GM12874 (cell line): ENCODE results near the gene ADAM17.

Source experiments
- TF ChIP-seq, protein P1 (sequence below): IDR thresholded peaks from 2 replicates; pipeline ENCODE4 v1.5.1; 2011; ENCODE audit warnings: low read depth, mild to moderate bottlenecking, control low read depth, low read length, moderate library complexity; ENCODE audit not compliant: insufficient read depth

ADAM17 gene

DNA sequence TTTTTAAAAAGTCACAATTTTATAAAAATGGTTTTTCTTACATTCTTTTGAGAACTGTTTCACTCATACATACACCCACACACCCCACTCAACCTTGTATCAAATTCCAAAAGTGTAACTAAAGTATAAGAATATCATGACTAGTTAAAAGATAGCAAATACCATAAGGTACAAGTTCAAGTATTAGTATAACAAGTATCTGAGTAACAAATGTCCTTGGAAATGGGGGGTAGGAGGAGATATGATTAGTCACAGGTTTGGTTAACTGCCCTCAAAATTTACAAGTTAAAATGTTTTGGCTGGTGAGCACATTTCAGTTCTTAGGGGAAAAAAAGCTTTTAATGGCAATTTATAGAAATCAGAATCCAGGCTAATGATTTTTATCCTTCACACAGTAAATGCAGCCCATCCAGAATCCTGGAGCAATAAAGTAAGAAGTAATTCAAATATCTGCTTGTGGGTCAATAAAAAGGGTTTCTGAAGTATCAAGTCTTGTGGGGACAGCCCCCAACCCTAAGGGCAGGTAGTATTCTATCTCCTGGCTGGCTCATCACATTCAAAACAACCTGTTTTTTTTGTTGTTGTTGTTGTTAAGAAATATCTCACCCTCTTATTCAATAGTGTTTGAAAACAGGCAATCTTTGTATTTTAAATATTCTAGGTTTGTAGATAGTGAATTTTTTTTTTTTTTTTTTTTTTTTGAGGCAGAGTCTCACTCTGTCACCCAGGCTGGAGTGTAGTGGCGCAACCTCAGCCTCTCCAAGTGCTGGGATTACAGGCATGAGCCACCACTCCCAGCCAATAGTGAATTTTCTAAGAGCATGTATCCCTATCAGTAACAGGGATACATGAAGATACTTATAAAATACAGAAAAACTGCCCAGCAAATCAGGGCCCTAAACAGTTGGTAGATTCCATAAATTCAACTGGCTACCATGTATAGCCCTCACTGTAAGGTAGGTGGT is 66.8 kb downstream of the ADAM17 start:
- TF ChIP-seq, protein P1, sequence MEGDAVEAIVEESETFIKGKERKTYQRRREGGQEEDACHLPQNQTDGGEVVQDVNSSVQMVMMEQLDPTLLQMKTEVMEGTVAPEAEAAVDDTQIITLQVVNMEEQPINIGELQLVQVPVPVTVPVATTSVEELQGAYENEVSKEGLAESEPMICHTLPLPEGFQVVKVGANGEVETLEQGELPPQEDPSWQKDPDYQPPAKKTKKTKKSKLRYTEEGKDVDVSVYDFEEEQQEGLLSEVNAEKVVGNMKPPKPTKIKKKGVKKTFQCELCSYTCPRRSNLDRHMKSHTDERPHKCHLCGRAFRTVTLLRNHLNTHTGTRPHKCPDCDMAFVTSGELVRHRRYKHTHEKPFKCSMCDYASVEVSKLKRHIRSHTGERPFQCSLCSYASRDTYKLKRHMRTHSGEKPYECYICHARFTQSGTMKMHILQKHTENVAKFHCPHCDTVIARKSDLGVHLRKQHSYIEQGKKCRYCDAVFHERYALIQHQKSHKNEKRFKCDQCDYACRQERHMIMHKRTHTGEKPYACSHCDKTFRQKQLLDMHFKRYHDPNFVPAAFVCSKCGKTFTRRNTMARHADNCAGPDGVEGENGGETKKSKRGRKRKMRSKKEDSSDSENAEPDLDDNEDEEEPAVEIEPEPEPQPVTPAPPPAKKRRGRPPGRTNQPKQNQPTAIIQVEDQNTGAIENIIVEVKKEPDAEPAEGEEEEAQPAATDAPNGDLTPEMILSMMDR, result no peak

DNA sequence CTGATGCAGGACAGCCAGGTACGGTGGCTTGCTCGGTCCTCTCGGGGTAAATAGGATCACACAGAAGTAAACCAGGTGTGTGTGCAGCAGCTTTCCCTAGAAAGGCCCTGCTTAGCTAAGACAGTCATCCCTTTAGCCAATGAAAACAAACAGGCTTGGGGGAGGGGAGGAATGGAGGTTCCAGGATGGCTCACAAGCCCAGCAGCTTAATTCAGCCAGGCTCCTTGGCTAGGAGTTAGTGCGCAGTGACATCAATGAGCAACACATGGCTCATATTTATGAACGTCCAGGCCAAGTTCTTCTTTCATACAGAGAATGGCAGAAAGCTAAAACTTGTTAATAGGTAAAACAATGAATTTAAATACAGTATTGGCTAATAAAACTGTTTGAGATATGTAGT is 71.1 kb downstream of the ADAM17 start:
- TF ChIP-seq, protein P1, result no peak

DNA sequence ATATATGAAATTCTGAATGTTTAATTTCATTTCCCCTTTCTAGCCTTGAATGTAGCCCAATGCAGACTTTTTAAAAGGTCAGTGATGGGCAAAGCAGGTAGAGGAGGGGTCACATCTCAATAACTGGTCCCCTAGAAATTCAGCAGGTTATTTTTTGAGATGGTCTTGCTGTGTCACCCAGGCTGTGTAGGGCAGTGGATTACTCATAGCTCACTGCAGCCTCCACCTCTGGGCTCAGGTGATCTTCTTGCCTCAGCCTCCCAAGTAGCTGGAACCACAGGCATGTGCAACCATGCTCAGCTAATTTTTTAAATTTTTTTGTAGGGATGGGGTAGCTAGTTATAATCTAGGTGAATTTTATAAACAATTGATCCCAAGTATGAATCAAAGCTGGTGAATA is 72.5 kb downstream of the ADAM17 start:
- TF ChIP-seq, protein P1, result no peak

DNA sequence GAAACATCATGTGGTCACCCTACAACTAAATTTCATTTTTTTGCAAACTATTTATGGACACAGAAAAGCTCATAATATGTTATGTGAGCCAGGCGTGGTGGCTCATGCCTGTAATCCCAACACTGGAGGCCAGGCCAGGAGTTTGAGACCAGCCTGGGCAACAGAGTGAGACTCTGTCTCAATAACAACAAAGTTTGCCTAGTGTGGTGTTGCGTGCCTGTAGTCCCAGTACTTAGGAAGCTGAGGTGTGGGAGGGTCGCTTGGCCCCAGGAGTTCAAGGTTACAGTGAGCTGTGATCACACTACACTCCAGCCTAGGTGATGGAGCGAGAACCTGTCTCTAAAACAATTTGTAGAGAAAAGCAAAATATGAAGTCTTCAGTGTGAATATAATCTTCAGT is 75.5 kb downstream of the ADAM17 start:
- TF ChIP-seq, protein P1, result no peak

DNA sequence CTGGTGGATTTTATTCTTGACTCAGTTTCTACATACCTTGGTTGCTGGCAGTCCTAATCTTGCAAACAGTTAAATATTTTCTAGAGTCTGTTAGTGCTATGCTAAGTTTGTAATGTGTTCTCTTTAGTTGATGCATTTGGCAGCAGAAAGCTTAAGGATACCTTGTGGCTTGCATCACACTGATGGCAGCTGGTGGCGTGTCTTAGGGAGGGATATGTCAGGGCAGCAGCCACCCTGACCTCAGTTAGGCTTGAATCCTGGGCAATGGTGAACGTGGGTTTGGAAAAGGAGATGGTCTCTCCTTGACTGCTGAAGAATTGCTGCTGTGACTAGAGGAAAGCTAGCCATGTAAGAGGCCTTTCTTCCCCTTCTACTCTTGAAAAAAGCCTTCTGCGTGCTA is 77.1 kb downstream of the ADAM17 start:
- TF ChIP-seq, protein P1, result no peak

DNA sequence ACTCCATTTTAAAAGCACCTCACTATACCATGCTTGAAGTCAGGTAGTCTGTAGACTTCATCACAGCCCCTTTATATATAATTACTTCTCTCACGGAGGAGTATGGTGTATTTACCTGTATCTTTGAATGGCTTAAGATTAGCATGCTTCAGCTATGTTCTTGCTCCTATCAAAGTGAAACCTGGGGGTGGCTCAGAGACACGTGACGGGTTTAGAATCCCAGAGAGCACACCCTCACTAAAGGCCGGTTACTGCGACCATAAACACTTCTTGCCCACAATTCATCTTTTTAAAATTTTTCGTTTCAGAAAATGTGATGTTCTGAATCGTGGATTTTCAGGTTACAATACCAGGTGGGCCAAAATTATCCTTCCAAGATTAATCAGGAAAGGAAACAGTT is 77.7 kb downstream of the ADAM17 start:
- TF ChIP-seq, protein P1, result no peak

DNA sequence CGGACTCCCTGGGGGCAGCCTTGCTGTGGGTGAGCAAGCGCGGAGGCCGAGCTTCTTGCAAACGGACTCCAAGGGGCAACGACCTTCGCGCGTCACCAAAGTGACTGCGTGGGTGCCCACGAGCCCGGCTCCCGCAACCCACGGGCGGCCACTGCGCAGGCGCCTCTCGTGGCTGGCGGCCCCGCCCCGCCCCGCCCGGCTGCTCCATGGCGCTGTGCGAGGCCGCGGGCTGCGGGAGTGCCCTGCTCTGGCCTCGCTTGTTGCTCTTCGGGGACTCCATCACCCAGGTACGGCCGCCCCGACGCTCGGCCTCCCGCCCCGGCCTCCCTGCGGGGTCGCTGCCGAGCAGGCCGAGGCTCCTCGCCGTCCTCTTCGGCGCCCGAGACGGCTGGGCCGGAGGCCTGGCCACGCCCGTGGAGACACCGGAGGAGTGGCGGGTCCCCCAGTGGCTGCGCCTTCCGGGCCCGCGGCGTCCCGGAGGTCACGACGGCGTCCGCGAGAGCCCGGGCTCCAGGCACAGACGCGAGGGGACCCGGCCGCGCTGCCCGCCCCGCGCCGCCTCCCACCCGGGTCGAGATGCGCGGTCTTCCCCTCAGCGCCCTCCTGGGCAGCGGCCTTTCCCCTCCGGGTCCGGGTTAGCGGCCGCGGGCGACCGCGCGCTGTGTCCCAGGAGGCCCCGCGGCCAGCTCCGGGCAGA is 81.1 kb downstream of the ADAM17 start, which contains the start of gene IAH1:
Gene IAH1 (plus strand): TSS at position 191 of the 697 bp plus-strand sequence. CDS start 16 bp downstream, at position 207.
- TF ChIP-seq, protein P1, result no peak
